Lung (tissue), 12 donors: ENCODE data around the gene HK3. TPM values are rescaled to one million over a fixed set of nuclear protein-coding genes. Genes with fewer than 3 reads are reported as not detected.

Source experiments
- ATAC-seq: fragments of 200-7000 bp; cut with Tn5 transposase; one replicate; pipeline ENCODE4 v1.9.1; 2020; ENCODE audit warnings: moderate number of reproducible peaks; ENCODE audit not compliant: insufficient read depth, low FRiP score
- DNase-seq, 3 donors: peaks; one replicate each; pipeline ENCODE4 v3.0.0-alpha.2; 2013 to 2017
- H3K27ac ChIP-seq, 2 donors: one replicate each; pipeline ENCODE4 v1.5.1; 2013; ENCODE audit warnings: mild to moderate bottlenecking in 2 of 2, moderate library complexity in 2 of 2, control low read depth in 1 of 2, inconsistent platforms in 1 of 2, low read depth in 1 of 2, low read length in 1 of 2
- H3K27me3 ChIP-seq, 3 donors: one replicate each; pipeline ENCODE4 v1.5.1; 2013; ENCODE audit warnings: low read length in 2 of 3; ENCODE audit not compliant: control insufficient read depth in 3 of 3, insufficient read depth in 3 of 3
- H3K36me3 ChIP-seq, 4 donors: one replicate each; pipeline ENCODE4 v1.5.1; 2013; ENCODE audit warnings: low read length in 4 of 4, mild to moderate bottlenecking in 1 of 4, moderate library complexity in 1 of 4; ENCODE audit not compliant: control insufficient read depth in 4 of 4, insufficient read depth in 4 of 4
- H3K4me1 ChIP-seq, 5 donors: one replicate each; pipeline ENCODE4 v1.5.1; 2013; ENCODE audit warnings: low read length in 5 of 5, mild to moderate bottlenecking in 2 of 5, moderate library complexity in 1 of 5; ENCODE audit not compliant: control insufficient read depth in 5 of 5, insufficient read depth in 5 of 5
- H3K4me3 ChIP-seq: one replicate; pipeline ENCODE4 v1.5.1; 2013; ENCODE audit warnings: mild to moderate bottlenecking, control low read depth, moderate library complexity
- H3K9ac ChIP-seq, 2 donors: one replicate each; pipeline ENCODE4 v1.5.1; 2013; ENCODE audit warnings: low read length in 2 of 2, control low read depth in 1 of 2; ENCODE audit not compliant: insufficient read depth in 1 of 2
- H3K9me3 ChIP-seq, 4 donors: one replicate each; pipeline ENCODE4 v1.5.1; 2013; ENCODE audit warnings: low read length in 3 of 4, mild to moderate bottlenecking in 1 of 4, moderate library complexity in 1 of 4; ENCODE audit not compliant: control insufficient read depth in 4 of 4, insufficient read depth in 3 of 4
- WGBS, 2 donors: extraction: QIAGEN DNeasy Blood & Tissue Kit; methylation state at CpG; one replicate each; pipeline ENCODE4 v1.1.7; 2013; 5-methylcytosine and 5-hydroxymethylcytosine counted together
- polyA plus RNA-seq, 2 donors: library from polyadenylated mRNA; stranded (reverse); fragments of 200-250 nt; gene quantifications; one replicate each; pipeline ENCODE4 v1.2.1, GENCODE V29; 2013
- total RNA-seq, 2 donors: library from RNA; depleted of rRNA in 1 of 2; stranded (reverse); fragments of >200 nt in 1 of 2; gene quantifications; one replicate each; pipeline ENCODE4 v1.2.1, GENCODE V29; 2014 to 2021
- TF ChIP-seq, protein P1 (sequence below): IDR thresholded peaks from 2 replicates; pipeline ENCODE4 v1.5.1; 2012; ENCODE audit warnings: mild to moderate bottlenecking; ENCODE audit errors: control extremely low read depth, extremely low read depth
- donor health status: control.
- donor health status: control.
- donor health status: Bipolar disorder and iron deficiency.
- donor health status: healthy.
- donor health status: DM: yes; HTN: yes; CAD: no.

The HK3 gene
- total and polyA plus RNA-seq, 4 donors: 9.2 to 260 (median 83.8) TPM

DNA sequence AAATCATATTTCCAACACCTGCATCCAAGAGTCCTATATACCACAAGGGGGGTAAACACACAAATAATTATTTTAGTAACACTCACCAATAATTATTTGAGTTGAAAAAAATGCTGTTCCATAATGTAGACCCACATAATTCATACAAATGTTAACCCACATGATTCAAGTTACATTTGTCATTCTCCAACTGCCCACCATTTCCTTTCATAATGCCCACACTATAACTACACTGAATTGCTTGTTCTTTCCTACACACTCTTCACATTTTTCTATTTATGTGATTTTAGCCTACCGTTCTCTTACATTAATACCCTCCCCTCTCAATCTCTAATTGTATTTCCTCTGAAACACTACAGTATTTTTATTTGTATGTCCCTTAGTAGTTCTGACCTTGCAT is 35.9 kb upstream of the HK3 start:
- WGBS, 2 donors: 46 to 95% methylated on average over 1 of the region's 1 CpG
- Histone ChIP-seq H3K27ac (no peak overlapping the region), H3K9ac (no peak overlapping the region), H3K4me3 (no peak overlapping the region), H3K36me3 (peaks cover 0 to 17% (median 14%) of the 10 kb centered on the region in 4 donors), H3K9me3 (no peaks in the 10 kb centered on the region), H3K4me1 (peaks cover 0 to 8% (median 0%) of the 10 kb centered on the region in 5 donors), H3K27me3 (no peaks in the 10 kb centered on the region)
- TF ChIP-seq, protein P1, sequence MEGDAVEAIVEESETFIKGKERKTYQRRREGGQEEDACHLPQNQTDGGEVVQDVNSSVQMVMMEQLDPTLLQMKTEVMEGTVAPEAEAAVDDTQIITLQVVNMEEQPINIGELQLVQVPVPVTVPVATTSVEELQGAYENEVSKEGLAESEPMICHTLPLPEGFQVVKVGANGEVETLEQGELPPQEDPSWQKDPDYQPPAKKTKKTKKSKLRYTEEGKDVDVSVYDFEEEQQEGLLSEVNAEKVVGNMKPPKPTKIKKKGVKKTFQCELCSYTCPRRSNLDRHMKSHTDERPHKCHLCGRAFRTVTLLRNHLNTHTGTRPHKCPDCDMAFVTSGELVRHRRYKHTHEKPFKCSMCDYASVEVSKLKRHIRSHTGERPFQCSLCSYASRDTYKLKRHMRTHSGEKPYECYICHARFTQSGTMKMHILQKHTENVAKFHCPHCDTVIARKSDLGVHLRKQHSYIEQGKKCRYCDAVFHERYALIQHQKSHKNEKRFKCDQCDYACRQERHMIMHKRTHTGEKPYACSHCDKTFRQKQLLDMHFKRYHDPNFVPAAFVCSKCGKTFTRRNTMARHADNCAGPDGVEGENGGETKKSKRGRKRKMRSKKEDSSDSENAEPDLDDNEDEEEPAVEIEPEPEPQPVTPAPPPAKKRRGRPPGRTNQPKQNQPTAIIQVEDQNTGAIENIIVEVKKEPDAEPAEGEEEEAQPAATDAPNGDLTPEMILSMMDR: no peak
- ATAC-seq (no peak), DNase-seq (no peak)

DNA sequence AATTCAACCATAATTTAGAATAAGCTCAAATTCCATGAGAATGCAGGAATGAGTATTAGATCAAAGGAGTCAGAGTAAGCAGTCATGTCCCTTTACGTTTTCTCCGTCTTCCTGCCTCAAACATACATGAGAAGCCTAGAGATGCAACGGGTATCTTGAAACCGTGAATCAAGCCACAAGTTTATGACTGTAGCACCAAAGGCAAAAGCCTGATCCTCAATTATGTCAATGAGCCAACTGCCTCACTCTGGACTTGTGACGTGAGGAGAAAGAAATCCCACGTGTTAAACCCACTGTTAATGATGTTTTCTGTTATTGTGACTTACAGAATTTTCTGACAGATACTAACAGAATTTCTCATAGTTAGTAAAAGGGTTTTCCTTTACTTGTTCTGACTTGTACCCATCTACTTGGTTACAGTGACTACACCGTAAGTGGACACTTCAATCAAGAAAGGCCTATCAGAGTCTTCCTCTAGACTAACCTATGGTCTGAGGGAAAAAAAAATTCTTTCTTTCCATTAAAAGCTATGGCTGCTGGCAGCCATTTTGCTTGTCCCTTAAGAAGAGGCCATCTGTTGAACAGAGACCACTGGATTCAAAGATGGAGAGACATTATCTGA is 35.3 kb upstream of the HK3 start:
- Histone ChIP-seq H3K4me1 (peaks cover 0 to 8% (median 0%) of the 10 kb centered on the region in 5 donors), H3K36me3 (peaks cover 0 to 17% (median 11%) of the 10 kb centered on the region in 4 donors), H3K9me3 (no peaks in the 10 kb centered on the region), H3K4me3 (no peak overlapping the region), H3K27me3 (no peaks in the 10 kb centered on the region), H3K9ac (no peak overlapping the region), H3K27ac (no peak overlapping the region)
- WGBS, 2 donors: 90 to 93% methylated on average over 7 of the region's 7 CpGs
- TF ChIP-seq, protein P1: no peak
- no peak for DNase-seq
- ATAC-seq: no peak

DNA sequence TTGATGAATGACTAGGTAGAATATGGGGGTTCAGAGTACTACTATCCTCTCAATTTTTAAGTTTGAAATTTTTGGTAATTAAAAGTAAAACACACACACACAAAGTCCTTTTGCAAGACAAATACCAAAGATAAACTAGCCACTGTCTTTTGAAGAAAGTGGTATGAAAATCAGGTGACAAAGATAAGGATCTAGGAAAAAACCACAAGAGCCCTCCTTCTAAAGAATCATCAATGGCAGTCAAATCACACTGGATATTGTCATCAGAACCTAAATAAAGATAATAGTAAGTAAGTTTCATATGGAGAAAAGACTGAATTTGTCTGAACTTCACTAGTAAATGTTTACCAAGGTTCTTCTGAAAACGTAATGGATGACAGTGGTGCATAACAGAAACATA is 30.5 kb upstream of the HK3 start:
- Histone ChIP-seq H3K27me3 (no peaks in the 10 kb centered on the region), H3K4me1 (no peaks in the 10 kb centered on the region), H3K9ac (no peak overlapping the region), H3K9me3 (no peaks in the 10 kb centered on the region), H3K4me3 (no peak overlapping the region), H3K27ac (no peak overlapping the region), H3K36me3 (peaks cover 0 to 12% (median 9%) of the 10 kb centered on the region in 4 donors)
- 87 to 93% methylated on average over 1 of the region's 1 CpG for WGBS, 2 donors
- no peak for DNase-seq
- no peak for ATAC-seq
- TF ChIP-seq, protein P1: no peak

GRCh38 chr5:176927562-176927961 is 28.4 kb upstream of the HK3 start:
- no peak overlapping the region for H3K27ac ChIP-seq
- peaks cover 0 to 12% (median 6%) of the 10 kb centered on the region in 4 donors for H3K36me3 ChIP-seq
- DNase-seq (no peak), ATAC-seq (no peak)
- no peaks in the 10 kb centered on the region for H3K27me3 ChIP-seq
- TF ChIP-seq, protein P1: no peak
- no peaks in the 10 kb centered on the region for H3K4me1 ChIP-seq
- no peaks in the 10 kb centered on the region for H3K9me3 ChIP-seq
- no peak overlapping the region for H3K4me3 ChIP-seq
- WGBS, 2 donors: 85 to 91% methylated on average over 3 of the region's 3 CpGs
- H3K9ac ChIP-seq: no peak overlapping the region
